Astrocyte (in vitro differentiated cells and primary cell): ENCODE measurements around the gene MED13L.

Experiments used
- CTCF ChIP-seq: IDR thresholded peaks from 2 replicates; pipeline ENCODE4 v1.5.1; 2011; ENCODE audit warnings: low read depth, mild to moderate bottlenecking, inconsistent platforms, low read length, moderate library complexity; ENCODE audit not compliant: insufficient read depth
- EZH2 ChIP-seq: IDR thresholded peaks from 2 replicates; pipeline ENCODE4 v1.6.1; 2012; ENCODE audit warnings: mild to moderate bottlenecking, low read length, inconsistent platforms; ENCODE audit not compliant: insufficient read depth

DNA sequence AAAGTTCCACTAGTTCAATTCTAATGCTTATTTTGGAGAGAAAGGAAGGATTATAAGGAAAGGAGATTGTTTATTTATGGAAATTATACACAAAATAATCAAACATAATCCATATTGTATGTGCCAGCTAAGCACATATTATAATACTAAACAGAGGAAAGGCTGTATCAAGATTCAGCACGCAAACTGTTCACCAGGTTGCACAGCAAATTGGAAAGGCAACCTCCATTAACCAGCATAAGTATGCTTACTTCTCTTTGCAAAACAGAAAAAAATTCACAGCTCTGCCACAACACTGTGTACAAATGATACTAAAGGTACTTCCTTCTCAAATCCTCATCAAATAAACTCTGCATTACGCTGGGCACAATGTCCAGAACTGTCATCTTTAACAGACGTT lies 146.3 kb downstream of the MED13L start:
- TF ChIP-seq CTCF = no peak
- no peak for TF ChIP-seq EZH2
